Type B pancreatic cell (in vitro differentiated cells): Measurements from ENCODE around the gene RPP21. TPM values are rescaled to one million over a fixed set of nuclear protein-coding genes. Genes with fewer than 3 reads are reported as not detected.

Source experiments
- DNase-seq: peaks from one replicate; pipeline ENCODE4 v3.0.0; 2021; ENCODE audit warnings: mixed read lengths; ENCODE audit not compliant: unreplicated experiment; ENCODE audit errors: extremely low spot score
- H3K27ac Mint-ChIP-seq: 2 replicates; pipeline ENCODE4 v1.8.0; 2021; ENCODE audit warnings: mild to moderate bottlenecking, mixed read lengths
- H3K27me3 Mint-ChIP-seq: 2 replicates; pipeline ENCODE4 v1.8.0; 2021; ENCODE audit warnings: mixed read lengths
- H3K36me3 Mint-ChIP-seq: 2 replicates; pipeline ENCODE4 v1.8.0; 2021; ENCODE audit warnings: mixed read lengths
- H3K4me1 Mint-ChIP-seq: one replicate; pipeline ENCODE4 v1.8.0; 2021; ENCODE audit warnings: mixed read lengths; ENCODE audit not compliant: unreplicated experiment
- H3K4me3 Mint-ChIP-seq: 2 replicates; pipeline ENCODE4 v1.8.0; 2021; ENCODE audit warnings: mild to moderate bottlenecking, mixed read lengths
- H3K9me3 Mint-ChIP-seq: 2 replicates; pipeline ENCODE4 v1.8.0; 2021; ENCODE audit warnings: mixed read lengths
- long read RNA-seq: library from polyadenylated mRNA; unstranded; transcript quantifications from one replicate; pipeline ENCODE4 v2.0.0, GENCODE V29; 2020
- total RNA-seq: library from RNA; stranded (reverse); gene quantifications from 2 replicates; pipeline ENCODE4 v1.2.1, GENCODE V29; 2021; ENCODE audit warnings: low replicate concordance
- TF ChIP-seq, protein P1 (sequence below): fragments of 200-600 bp; sonication (generic); conservative IDR thresholded peaks from 2 replicates; pipeline ENCODE4 v1.5.0; 2021; ENCODE audit warnings: antibody characterized with exemption, mild to moderate bottlenecking

Gene RPP21
- 41.2 and 49.6 TPM in 2 replicates for total RNA-seq
- long read RNA-seq, transcript RPP21-224 (5 exons, 525 nt) = major isoform, 5 of 10 reads
- long read RNA-seq, partial matches to known transcripts = 2 of 10 reads
- long read RNA-seq, other reads (novel, unspliced or antisense) = 0 of 10 reads

- peak within 1 kb of the TSS; percentile 91 for H3K4me3 Mint-ChIP-seq
- DNase-seq = peak; percentile 91
- peaks cover 7% of the 10 kb centered on the region for H3K4me1 Mint-ChIP-seq
- H3K27ac Mint-ChIP-seq = peak within 1 kb of the TSS; percentile 82
- peaks cover 10% of the 10 kb centered on the region for H3K36me3 Mint-ChIP-seq
- no peaks in the 10 kb centered on the region for H3K27me3 Mint-ChIP-seq
- no peaks in the 10 kb centered on the region for H3K9me3 Mint-ChIP-seq
- TF ChIP-seq, protein P1, sequence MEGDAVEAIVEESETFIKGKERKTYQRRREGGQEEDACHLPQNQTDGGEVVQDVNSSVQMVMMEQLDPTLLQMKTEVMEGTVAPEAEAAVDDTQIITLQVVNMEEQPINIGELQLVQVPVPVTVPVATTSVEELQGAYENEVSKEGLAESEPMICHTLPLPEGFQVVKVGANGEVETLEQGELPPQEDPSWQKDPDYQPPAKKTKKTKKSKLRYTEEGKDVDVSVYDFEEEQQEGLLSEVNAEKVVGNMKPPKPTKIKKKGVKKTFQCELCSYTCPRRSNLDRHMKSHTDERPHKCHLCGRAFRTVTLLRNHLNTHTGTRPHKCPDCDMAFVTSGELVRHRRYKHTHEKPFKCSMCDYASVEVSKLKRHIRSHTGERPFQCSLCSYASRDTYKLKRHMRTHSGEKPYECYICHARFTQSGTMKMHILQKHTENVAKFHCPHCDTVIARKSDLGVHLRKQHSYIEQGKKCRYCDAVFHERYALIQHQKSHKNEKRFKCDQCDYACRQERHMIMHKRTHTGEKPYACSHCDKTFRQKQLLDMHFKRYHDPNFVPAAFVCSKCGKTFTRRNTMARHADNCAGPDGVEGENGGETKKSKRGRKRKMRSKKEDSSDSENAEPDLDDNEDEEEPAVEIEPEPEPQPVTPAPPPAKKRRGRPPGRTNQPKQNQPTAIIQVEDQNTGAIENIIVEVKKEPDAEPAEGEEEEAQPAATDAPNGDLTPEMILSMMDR = no peak
These were observed at the start of gene RPP21 for GRCh38 chr6:30344868-30345671. Gene RPP21, plus strand, starts transcription at chr6:30345156. Its CDS starts 16 bp downstream, at chr6:30345172.

GRCh38 chr6:30295837-30296236 lies 49.1 kb upstream of the RPP21 start:
- TF ChIP-seq, protein P1 = no peak
- no peaks in the 10 kb centered on the region for H3K9me3 Mint-ChIP-seq

GRCh38 chr6:30304002-30304401 lies 41.0 kb upstream of the RPP21 start:
- no peak overlapping the region for H3K4me3 Mint-ChIP-seq
- TF ChIP-seq, protein P1 = no peak
- no peaks in the 10 kb centered on the region for H3K27me3 Mint-ChIP-seq
- H3K27ac Mint-ChIP-seq = no peak overlapping the region
- peaks cover 8% of the 10 kb centered on the region for H3K9me3 Mint-ChIP-seq
- DNase-seq = no peak
- H3K4me1 Mint-ChIP-seq = no peaks in the 10 kb centered on the region
- H3K36me3 Mint-ChIP-seq = peaks cover 67% of the 10 kb centered on the region

More at GRCh38 chr6:30295837-30296236, 49.1 kb upstream of the RPP21 start:
- no peak for DNase-seq
- H3K4me3 Mint-ChIP-seq = no peak overlapping the region
- peaks cover 52% of the 10 kb centered on the region for H3K36me3 Mint-ChIP-seq
- H3K27me3 Mint-ChIP-seq = no peaks in the 10 kb centered on the region
- no peak overlapping the region for H3K27ac Mint-ChIP-seq
- H3K4me1 Mint-ChIP-seq = no peaks in the 10 kb centered on the region

- Mint-ChIP-seq H3K9me3 (no peaks in the 10 kb centered on the region), H3K27ac (no peak overlapping the region), H3K27me3 (no peaks in the 10 kb centered on the region), H3K36me3 (peaks cover 51% of the 10 kb centered on the region), H3K4me1 (peaks cover 5% of the 10 kb centered on the region), H3K4me3 (no peak overlapping the region)
- TF ChIP-seq, protein P1 = no peak
- no peak for DNase-seq
These were observed 33.9 kb upstream of the RPP21 start for GRCh38 chr6:30311101-30311500.

DNA sequence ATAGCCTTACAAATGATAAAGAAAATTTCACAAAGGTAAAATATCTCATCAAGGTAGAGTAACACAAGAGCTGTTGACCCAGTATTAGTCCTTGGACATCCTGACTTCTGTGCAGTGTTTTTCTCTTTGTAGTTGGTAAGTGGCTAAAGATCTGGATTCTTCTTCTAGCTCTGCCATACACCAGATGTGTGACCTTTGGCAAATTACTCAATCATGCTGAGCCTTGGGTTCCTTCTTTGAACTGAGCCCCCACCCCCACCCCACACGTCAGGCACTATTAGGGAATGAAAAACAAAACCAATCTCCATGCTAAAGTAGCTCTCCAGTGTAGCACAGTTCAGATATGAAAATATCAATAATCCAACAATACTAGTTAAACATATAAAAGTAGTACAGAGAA lies 33.3 kb upstream of the RPP21 start:
- H3K27ac Mint-ChIP-seq = no peak overlapping the region
- peaks cover 5% of the 10 kb centered on the region for H3K4me1 Mint-ChIP-seq
- H3K9me3 Mint-ChIP-seq = no peaks in the 10 kb centered on the region
- no peak for DNase-seq
- H3K4me3 Mint-ChIP-seq = no peak overlapping the region
- H3K36me3 Mint-ChIP-seq = peaks cover 49% of the 10 kb centered on the region
- TF ChIP-seq, protein P1 = no peak
- H3K27me3 Mint-ChIP-seq = no peaks in the 10 kb centered on the region
